GM12874 (cell line): ENCODE results near the gene IL2RG.

ENCODE experiments used
- CTCF ChIP-seq: IDR thresholded peaks from 2 replicates; pipeline ENCODE4 v1.5.1; 2011; ENCODE audit warnings: low read depth, mild to moderate bottlenecking, control low read depth, low read length, moderate library complexity; ENCODE audit not compliant: insufficient read depth

IL2RG gene

GRCh38 chrX:71111141-71111843 lies at the start of gene IL2RG:
IL2RG (minus strand) TSS chrX:71111577; CDS start chrX:71111539, 38 bp downstream.
- TF ChIP-seq CTCF, result no peak

- no peak for TF ChIP-seq CTCF
Observed at GRCh38 chrX:71160475-71160874, 49.1 kb upstream of the IL2RG start.

- no peak for TF ChIP-seq CTCF
Observed at GRCh38 chrX:71159335-71159734, 48.0 kb upstream of the IL2RG start.

GRCh38 chrX:71158603-71159002 lies 47.2 kb upstream of the IL2RG start:
- no peak for TF ChIP-seq CTCF

GRCh38 chrX:71154641-71155040 lies 43.3 kb upstream of the IL2RG start:
- no peak for TF ChIP-seq CTCF

GRCh38 chrX:71154196-71154595 lies 42.8 kb upstream of the IL2RG start:
- no peak for TF ChIP-seq CTCF

- no peak for TF ChIP-seq CTCF
Observed at GRCh38 chrX:71151366-71151765, 40.0 kb upstream of the IL2RG start.
